MM.1S (cell line): Measurements from ENCODE around the gene SPATA22.

Source experiments
- EZH2 ChIP-seq: fragments of 300-600 bp; sonication (generic); optimal IDR thresholded peaks from 2 replicates; pipeline ENCODE3; 2017; ENCODE audit warnings: low read depth, mild to moderate bottlenecking, antibody characterized with exemption, low read length, mixed read lengths
- EZH2phosphoT487 ChIP-seq: fragments of 300-600 bp; sonication (generic); IDR thresholded peaks from 2 replicates; pipeline ENCODE4 v1.6.1; 2018; ENCODE audit warnings: antibody characterized with exemption, low read length
- TF ChIP-seq, protein P1 (sequence below): fragments of 300-600 bp; sonication (generic); IDR thresholded peaks from 2 replicates; pipeline ENCODE4 v1.5.1; 2016; ENCODE audit warnings: antibody characterized with exemption, low read length, mixed read lengths

DNA sequence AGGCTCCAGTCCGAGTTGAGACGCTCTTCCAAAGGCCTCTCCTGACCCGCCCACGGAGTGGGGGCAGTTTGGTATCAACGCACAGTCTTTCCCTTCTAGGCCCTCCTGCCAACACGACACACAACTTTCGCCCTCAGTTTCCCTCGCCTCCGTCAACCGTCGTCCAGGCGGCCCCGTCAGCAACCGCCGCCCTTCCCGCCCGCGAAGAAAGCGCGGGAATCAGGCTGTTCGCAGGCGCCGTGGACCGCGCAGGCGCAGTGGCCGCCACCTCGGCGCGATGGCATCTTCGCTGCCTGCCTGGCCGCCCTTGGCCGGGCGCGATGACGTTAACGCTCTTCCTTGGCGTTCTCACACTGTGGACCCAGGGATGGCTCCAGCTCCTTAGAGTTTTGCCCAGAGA is at the start of gene SPATA22:
- TF ChIP-seq, protein P1, sequence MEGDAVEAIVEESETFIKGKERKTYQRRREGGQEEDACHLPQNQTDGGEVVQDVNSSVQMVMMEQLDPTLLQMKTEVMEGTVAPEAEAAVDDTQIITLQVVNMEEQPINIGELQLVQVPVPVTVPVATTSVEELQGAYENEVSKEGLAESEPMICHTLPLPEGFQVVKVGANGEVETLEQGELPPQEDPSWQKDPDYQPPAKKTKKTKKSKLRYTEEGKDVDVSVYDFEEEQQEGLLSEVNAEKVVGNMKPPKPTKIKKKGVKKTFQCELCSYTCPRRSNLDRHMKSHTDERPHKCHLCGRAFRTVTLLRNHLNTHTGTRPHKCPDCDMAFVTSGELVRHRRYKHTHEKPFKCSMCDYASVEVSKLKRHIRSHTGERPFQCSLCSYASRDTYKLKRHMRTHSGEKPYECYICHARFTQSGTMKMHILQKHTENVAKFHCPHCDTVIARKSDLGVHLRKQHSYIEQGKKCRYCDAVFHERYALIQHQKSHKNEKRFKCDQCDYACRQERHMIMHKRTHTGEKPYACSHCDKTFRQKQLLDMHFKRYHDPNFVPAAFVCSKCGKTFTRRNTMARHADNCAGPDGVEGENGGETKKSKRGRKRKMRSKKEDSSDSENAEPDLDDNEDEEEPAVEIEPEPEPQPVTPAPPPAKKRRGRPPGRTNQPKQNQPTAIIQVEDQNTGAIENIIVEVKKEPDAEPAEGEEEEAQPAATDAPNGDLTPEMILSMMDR = no peak
- TF ChIP-seq EZH2 (no peak), EZH2phosphoT487 (no peak)
